IMR-90 (cell line): ENCODE results near the gene MYBPHL.

Experiments
- BHLHE40 ChIP-seq: fragments of 150-350 bp; IDR thresholded peaks from 2 replicates; pipeline ENCODE4 v1.6.1; 2016; ENCODE audit warnings: mild to moderate bottlenecking, low read depth, low read length
- MAZ ChIP-seq: IDR thresholded peaks from 2 replicates; pipeline ENCODE4 v1.6.1; 2012; ENCODE audit warnings: low read depth, mild to moderate bottlenecking, low read length, improper control_type of control experiment, moderate library complexity, borderline replicate concordance
- POLR2A ChIP-seq: IDR thresholded peaks from 2 replicates; pipeline ENCODE4 v1.6.1; 2012; ENCODE audit warnings: mild to moderate bottlenecking, low read depth, low read length
- SMC3 ChIP-seq: fragments of 150-350 bp; IDR thresholded peaks from 2 replicates; pipeline ENCODE4 v1.6.1; 2016; ENCODE audit warnings: low read depth, mild to moderate bottlenecking, antibody characterized with exemption, low read length, moderate library complexity
- TF ChIP-seq, protein P1 (sequence below): conservative IDR thresholded peaks from 2 replicates; pipeline ENCODE4 v1.5.1; 2012; ENCODE audit warnings: mild to moderate bottlenecking, low read depth, low read length, improper control_type of control experiment

DNA sequence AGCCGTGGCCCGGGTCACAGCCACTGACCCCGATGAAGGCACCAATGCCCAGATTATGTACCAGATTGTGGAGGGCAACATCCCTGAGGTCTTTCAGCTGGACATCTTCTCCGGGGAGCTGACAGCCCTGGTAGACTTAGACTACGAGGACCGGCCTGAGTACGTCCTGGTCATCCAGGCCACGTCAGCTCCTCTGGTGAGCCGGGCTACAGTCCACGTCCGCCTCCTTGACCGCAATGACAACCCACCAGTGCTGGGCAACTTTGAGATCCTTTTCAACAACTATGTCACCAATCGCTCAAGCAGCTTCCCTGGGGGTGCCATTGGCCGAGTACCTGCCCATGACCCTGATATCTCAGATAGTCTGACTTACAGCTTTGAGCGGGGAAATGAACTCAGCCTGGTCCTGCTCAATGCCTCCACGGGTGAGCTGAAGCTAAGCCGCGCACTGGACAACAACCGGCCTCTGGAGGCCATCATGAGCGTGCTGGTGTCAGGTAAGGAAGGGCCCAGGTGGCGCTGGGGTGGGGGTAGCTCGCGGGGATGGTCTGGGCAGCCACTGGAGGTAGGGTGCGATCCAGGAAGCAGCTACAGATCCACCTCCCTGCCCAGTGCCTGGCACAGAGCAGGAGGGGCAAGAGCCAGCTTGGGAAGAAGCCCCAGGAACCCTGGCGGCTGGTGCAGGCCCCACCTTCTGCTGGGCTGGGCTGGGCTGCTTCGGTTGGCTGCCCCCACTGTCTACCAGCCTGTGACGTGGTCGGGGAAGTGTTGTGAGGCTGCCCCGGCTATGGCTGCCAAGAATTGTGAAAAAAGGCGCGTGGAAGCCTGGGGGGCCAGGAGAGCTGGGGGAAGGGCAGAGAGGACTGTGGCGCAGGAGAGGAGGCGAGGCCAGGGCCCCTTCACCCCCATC, 53.7 kb downstream of the MYBPHL start:
- TF ChIP-seq SMC3 = no peak
- TF ChIP-seq, protein P1, sequence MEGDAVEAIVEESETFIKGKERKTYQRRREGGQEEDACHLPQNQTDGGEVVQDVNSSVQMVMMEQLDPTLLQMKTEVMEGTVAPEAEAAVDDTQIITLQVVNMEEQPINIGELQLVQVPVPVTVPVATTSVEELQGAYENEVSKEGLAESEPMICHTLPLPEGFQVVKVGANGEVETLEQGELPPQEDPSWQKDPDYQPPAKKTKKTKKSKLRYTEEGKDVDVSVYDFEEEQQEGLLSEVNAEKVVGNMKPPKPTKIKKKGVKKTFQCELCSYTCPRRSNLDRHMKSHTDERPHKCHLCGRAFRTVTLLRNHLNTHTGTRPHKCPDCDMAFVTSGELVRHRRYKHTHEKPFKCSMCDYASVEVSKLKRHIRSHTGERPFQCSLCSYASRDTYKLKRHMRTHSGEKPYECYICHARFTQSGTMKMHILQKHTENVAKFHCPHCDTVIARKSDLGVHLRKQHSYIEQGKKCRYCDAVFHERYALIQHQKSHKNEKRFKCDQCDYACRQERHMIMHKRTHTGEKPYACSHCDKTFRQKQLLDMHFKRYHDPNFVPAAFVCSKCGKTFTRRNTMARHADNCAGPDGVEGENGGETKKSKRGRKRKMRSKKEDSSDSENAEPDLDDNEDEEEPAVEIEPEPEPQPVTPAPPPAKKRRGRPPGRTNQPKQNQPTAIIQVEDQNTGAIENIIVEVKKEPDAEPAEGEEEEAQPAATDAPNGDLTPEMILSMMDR = no peak
- TF ChIP-seq POLR2A = no peak
- no peak for TF ChIP-seq BHLHE40
- TF ChIP-seq MAZ = no peak
